ELF-1 (cell line): ENCODE results near the gene HIPK2.

ENCODE experiments used
- DNase-seq: peaks from one replicate; pipeline ENCODE4 v3.0.0-alpha.2; 2016; ENCODE audit warnings: low read depth, low spot score

Gene HIPK2

DNA sequence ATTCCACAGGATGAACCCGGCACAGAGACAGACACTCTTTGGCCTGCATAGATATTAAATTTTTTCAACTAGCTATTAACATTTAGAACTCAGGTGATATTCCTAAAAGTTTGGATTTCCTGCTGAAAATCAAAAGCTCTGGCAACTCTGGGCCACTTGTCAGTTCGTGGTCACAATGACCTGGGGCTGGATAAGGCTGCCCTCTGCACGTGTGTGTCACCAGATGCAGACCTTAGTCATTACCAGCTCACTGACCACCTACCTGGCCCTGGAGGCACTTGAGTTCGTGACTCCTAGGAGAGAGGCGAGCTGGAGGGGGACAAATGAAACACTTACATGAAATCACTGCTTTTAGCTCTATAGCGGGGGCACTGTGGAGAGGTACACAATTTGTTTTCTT, 126.5 kb downstream of the HIPK2 start:
- DNase-seq = no peak

DNA sequence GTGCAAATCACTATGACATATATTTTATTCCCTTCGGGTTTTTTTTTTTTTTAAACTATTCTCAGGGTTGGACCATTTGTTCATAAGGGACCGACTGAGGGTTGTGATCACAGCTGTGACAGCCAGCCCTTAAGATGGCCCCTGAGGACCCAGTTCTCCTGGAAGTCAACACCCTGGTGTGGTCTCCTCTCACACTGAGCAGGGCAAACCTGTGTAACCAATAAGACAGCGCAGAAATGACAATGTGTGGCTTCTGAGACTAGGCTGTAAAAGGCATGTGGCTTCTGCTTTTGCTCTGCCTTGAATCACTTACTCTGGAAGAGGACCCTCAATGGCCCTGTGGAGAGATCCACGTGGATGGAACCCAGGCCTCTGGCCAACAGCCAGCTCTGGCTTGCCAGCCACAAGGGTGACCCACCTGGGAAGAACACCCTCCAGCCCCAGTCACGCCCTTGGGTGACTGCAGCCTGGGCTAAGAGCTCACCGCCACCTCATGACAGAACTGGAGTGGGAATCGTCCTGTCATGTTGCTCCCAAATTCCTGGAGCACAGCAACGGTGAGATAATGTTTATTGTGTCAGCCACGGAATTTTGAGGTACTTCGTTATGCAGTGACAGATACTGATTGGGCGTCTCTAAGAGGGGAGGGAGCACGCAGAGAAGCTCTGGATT, 127.2 kb downstream of the HIPK2 start:
- DNase-seq = no peak

DNA sequence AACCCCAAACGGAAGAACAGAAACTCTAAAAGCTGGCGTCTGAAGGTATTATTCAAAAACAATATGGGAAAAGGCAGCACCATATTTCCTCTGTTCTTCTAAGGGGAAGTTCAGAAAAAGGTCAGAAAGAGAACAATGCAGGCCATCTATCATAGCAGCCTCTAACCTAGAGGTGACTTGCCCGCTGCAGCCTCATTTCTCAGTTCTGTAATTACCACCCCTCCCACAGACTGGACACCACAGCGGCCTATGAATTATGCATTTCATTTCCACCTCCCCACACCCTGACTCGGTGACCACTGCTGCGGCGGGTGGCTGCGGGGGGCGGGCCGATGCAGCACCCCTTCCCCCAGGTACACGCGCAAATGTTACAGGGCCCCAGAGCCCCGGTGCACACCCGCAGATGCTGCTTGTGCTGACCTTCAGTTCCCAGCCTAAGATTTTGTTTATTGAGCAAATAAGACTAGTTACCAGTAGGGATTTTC, 128.8 kb downstream of the HIPK2 start:
- DNase-seq = no peak

DNA sequence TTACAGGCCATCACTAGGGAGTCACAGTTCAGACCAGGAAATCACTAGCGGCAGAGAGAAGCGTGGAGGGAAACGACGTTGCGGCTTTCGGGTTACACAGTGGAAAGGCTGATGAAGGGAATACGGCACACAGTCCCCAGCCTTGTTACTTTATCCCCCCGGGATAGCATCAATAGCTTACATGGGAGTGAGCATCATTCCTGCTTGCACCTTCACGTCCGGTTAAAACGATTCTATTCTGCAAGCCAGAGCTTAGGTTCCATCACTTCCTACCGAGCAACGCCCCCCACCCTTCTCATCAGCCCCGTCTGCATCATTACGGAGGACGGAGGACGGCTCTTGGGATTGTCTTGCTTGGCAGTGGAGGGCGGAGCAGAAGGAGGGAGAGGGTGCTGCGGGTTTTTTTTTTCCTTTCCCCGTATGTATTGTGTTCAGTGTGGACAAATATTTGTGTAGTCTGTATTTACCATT, 129.4 kb downstream of the HIPK2 start:
- DNase-seq = no peak

DNA sequence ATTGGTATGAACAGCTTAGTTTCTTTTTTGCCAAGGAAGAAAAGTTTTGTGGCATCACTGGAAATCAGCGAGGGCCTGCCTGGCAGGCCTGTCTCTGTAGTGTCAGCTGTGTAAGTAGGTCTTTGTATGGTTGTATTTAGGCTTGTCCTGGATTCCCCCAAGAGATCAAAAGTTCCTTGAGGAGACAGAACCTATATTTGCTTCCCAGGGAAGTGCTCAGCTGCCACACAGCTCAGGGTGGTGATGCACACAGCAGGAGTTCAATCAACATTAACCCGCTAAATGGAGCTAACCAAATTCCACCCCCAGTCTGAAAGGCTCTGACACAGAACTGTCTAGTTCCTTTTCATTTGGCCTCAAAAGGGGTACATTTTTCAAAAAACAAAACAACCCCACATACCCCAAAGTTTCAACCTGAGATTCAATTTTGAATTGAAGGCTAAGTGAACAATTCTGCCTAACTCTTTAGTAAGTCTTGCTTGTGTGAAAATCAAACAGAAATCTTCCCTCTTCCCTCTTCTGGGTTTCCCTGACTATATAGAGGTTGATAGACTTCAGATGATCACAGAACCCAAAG, 129.9 kb downstream of the HIPK2 start:
- peak; percentile 30 for DNase-seq

DNA sequence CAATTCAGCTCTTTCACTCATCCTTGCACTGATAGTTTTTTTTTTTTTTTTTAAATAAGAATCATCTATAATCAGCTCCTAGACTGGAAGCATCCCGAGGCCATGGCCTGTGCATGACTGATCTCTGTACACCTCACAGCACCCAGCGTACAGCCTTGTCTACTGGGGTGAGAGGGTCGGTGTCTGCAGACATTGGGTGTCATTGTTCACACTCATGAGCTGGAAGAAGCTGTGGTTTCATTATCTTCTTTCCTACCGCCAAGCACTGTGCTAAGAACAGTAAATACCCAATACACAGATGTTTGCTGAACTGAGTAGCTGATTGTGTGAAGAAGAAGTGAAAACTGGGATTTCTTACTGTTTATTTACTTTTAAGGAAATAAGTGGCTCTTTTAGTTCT, 130.7 kb downstream of the HIPK2 start:
- DNase-seq = no peak

DNA sequence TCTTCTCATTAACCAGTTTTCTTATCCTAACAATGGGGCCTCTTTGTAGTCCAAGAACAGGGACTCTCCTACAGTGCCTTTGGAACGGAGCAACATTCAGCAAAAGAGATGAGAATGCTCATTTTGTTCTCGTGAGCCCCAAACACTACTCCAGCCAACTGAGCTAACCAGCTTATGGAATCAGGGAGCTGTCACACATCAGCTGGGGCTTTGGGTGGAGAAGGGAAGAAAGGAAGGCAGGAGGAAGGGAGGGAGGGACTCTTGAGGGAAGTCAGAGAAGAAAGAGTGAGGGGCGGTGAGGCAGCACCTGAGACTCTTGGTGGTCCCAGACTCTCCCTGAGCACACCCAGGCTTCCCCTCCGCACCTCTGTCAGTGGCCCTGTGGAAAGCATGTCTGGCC, 131.2 kb downstream of the HIPK2 start:
- DNase-seq = no peak

DNA sequence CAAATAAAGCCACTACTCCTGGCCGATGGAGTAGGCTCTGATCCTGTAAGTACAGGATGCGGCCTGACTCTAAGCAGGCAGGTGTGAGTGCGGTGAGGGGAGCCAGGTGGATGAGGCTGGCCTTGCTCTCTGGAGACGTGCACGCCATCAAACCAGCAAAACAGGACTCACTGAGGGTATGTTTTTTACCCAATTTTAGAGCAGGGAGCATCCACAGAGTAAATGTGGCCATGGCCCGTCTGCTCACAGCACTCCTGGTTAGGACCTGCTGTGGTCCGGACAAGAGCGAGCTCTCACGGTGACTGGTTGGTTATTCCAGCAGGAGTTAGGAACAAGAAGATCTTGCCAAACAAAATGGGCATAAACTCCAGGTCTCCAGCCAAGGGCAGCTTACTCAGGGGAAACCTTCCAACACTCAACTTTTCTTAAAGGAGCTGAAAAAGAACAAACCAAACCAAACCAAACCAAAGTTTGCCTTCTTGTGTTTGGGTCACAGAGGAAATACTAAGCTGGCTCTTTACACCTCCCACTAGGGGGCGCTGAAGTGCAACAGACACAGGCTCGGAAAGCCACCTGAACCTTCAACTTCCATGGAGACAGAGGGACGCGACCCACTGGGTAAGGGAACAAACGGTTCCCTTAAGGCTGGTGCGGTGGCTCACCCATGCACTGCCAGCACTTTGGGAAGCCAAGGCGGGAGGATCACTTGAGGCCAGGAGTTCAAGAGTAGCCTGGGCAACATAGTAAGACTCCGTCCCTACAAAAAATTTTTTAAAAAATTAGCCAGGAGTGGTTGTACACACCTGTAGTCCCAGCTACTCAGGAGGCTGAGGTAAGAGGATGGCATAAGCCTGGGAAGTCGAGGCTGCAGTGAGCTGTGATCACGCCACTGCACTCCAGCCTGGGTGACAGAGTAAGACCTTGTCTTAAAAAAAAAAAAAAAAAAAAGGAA, 131.9 kb downstream of the HIPK2 start:
- peak; percentile 81 for DNase-seq

DNA sequence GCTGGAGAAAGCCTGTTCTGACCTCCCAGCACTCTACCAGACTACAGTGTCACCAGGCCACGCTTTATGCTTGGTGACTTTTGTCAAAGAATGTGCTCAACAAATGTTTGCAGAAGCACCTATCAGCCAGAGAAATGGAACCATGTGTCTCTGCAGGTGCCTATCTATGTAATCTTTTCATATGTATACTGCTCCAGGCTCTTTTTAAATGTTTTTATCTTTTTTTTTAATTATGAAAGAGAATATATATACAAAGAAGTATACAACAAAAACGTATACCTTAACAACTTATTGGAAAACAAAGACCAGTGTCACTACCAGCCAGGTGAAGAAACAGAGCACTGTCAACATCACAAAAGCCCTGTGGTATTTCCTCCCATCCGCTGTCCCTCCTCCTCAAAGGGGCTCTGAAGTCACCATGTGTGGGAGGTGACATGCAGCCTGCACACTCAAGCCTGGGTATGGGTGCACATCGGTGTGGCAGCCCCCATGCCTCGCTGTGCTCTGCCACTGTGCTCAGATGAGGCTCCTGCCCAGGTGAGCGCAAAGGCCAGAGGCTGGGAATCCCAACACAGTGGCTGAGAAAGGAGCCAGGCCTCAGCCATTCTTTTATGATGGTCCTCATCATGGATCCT, 133.7 kb downstream of the HIPK2 start:
- no peak for DNase-seq

DNA sequence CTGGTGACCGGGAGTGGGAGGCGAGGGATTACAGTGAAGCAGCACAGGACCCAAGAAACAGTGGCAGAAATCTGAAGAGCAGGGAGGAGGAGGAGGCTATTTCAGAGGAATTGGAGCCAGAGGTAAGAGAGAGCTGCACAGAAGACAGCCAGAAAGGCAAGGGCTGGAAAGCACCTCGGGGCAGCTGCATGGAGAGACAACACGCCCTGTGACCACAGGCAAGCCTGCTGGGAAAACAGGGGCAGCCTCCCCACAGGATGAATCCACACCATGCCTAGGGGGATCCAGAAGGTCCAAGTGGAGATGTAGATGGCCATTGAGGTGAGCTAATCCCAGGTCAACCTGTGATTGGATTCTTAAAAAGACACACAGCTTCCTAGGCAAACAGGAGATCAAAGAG, 135.5 kb downstream of the HIPK2 start:
- no peak for DNase-seq

DNA sequence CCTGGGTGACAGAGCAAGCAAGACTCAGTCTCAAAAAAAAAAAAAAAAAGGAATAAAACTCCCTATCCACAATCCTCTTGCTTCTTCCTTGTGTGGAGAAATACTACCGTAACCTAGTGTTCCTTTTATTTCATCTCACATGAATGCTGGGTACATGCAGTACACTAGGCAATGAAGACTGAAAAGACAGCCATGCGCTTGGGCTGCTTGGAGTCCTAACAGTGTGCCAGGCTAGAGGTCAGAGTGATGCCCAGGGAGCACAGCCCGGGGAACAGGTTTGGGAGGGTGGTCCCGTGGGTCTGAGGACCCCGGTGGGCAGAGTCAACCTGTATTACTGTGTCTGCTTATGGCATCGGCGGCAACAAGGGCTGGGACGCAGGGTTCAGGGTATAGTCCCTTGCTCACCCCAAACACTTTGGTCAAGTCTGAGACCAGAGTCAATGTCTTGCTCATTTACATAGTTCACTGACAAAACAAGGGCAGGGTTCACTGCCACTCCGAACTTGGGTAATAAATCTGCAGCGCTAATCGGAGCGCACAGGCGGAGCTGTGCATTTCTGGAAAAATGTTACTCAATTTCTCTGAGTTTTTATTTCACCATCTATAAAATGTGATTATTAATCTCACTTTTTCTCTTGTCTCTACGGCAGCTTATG, 136.3 kb downstream of the HIPK2 start:
- DNase-seq = no peak

DNA sequence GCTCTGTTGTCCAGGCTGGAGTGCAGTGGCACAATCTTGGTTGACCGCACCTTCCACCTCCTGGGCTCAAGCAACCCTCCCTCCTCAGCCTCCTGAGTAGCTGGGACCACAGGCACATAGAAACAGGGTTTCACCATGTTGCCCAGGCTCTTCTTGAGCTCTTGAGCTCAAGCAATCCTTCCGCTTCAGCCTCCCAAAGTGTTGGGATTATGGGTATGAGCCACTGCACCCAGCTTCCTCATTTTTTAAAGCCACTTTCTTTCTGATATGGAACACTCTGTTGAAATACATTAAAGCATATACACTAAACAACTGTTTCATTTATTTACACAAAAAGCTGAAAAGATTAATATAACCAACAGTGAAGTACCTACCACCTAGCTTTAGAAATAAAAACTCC, 137.1 kb downstream of the HIPK2 start:
- DNase-seq = no peak

DNA sequence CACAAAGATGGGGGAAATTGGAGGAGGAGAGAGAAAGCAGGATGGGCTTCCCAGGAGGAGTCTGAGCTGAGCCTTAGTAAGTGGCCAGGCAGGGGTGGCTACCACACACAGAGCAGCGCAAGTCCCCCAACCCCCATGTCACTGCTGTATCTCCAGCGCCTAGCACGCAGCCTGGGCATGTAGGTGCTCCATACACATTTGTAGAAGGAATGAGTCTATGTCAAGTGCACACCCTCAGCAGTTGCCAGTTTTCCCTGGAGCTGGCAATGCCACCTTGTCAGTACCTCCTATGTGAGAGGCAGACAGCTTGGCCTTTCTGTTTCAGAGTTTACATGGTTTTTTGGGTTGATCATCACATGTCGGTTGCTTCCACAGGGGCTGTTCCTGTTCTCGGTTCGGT, 138.2 kb downstream of the HIPK2 start:
- no peak for DNase-seq

DNA sequence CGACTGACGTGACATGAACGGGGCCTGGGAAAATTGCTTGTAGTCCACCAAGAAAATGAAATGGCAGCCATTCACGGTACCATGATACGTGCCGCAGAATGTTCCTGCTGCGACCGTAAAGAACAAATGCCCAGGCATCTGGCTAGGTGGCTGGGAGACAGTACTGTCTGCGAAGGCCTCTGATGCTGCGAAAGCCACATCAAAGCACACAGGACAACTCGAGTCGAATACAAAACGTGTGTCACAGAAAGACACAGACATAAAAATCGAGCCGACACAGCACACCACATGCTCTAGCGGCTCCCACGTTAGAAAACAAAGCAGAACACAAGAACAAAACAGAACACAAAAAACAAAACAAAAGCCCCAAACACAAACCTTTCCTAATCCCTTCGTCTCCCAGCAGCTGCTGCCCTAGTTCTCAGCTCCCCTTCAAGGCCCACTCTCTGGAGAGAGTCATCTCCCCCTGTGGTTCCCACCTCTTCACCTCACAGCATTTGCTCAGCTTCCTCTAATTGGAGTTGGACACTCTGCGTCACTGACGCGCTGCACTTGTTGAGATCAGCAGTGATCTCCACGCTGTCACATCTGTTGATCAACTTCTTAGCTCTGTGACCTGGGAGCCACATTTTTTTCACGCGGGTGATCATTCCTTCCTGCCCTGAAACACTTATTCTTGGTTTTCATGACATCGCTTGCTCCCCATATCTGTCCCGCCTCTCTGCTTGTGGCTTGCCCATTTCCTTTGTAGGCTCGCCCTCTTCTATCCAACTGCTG, 142.1 kb downstream of the HIPK2 start:
- no peak for DNase-seq

DNA sequence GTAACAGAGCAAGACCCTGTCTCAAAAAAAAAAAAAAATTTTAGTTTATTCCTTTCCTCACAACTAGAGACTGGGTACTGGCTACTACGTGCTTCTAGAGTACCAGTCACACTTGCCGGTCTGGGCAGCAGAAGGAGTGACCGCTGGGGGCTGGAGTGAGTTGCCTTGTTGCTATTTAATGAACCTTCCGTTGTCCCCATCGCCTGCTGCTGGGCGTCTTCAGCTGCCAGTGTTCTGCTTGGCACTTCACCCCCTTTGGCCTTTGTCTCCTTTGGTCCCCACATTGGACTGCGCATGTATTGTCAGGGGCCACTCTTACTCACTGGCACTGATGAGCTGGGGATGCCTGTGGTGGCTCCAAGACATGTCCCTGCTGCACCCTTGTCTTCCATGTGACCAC, 143.7 kb downstream of the HIPK2 start:
- DNase-seq = no peak

DNA sequence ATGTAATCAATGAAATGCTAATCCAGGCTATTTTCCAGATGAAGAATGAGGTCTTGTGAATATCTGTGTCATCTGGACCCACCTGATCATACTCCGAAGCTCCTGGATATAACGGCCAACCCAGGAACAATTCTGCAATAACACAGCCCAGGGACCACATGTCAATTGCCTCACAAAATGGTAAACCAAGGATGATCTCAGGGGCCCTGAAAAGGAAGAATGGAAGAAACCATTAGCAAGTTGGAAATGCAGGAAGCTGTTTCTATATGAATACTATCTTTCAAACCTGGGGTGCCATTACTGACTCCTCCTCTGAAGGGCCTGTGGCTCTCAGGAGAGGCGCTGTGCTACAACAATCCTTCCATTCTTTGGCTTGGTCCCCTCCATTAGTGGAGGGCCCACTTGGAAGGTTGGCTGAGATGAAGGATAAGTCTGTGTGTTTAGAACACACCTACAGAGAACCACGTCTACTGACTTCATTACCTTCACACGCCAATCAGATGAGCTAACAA, 146.2 kb downstream of the HIPK2 start:
- no peak for DNase-seq

DNA sequence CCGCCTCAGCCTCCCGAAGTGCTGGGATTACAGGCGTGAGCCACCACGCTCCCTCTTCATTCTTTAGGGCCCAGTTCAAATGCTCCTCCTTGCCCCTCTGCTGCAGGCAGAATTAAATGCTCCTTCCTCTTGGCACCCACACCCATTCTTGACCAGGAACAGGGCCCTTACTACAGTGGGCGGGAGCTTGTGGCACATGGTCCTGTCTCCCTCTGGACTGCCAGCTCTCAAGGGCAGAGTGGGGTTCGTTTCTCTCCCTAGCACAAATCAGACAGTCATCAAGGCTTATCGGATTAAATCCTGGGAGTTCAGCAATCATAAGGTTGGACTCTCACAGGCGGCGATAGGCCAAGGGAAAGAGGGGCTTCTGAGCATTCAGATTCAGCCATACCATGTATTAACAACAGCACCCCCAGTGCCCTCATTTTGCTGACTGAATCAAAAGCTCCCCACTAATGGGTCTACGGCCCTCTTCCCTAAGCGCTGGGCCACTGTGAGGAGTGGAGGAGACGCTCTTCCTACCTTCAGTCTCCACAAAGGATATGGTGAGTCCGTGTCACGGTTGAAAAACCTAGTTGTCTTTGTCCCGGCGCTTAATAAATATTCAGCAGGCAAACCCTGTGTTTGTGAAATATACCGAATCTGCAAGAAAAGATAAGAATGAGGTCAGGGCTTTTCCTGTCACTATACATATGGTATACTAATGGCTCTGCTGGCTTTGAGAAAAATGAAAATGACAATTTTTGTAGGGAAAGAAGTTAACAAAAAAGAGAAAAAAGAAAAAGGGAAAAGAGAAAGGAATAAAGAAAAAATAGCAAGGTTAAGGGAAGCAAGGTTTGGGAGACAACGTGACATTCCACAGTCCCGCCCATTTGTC, 146.9 kb downstream of the HIPK2 start:
- no peak for DNase-seq

DNA sequence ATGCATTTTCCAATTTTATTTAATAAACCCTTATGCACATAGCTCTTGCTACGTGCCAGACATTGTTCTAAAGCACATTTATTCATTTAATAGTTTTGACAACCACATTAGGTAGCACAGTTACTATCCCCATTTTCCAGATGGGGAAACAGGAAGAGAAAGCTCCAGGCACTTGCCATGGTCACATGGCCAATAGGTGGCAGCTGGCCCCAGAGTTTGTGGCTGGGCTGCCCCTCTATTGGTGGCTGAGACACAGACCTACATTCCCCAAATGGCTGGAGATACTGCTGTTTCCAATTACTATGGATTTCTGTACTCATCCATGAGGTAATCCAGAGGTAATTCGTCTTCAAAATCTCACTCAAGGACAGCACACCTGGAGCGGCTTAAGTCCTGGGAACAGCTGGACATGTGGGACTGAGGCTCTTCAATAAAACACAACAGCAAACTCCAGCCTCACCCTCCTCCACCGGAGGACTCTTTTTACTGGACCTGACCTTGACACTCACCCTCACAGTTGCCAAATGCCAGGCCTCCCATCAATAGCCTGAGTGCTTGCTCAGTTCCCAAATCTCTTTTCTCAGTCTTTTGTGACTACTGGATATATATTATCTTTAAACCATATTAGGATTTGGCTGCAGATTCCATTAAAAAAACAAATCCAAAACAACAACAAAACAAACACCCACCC, 148.3 kb downstream of the HIPK2 start:
- no peak for DNase-seq

DNA sequence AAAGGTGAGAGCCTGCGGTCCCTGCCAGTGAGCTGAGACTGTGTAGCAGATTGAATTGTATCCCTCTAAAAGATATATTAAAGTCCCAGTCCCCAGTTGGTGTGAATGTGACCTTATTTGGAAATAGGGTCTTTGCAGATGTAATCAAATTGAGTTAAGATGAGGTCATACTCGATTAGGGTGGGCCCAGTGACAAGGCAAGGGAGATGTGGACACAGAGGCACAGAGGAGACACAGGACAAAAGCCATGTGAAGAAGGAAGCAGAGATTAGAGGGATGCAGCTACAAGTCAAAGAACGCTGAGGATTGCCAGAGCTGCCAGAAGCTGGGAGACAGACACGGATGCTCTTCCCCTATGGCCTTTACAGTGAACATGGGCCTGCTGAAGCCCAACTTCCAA, 150.0 kb downstream of the HIPK2 start:
- DNase-seq = no peak
